ENCODE measurements around the gene NDN.
"Not testable (repeated sequence)": the region's sequence is repeated elsewhere in the genome, so short reads cannot be mapped to it uniquely, and the experiment has no call there.

NDN gene, protein sequence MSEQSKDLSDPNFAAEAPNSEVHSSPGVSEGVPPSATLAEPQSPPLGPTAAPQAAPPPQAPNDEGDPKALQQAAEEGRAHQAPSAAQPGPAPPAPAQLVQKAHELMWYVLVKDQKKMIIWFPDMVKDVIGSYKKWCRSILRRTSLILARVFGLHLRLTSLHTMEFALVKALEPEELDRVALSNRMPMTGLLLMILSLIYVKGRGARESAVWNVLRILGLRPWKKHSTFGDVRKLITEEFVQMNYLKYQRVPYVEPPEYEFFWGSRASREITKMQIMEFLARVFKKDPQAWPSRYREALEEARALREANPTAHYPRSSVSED

DNA sequence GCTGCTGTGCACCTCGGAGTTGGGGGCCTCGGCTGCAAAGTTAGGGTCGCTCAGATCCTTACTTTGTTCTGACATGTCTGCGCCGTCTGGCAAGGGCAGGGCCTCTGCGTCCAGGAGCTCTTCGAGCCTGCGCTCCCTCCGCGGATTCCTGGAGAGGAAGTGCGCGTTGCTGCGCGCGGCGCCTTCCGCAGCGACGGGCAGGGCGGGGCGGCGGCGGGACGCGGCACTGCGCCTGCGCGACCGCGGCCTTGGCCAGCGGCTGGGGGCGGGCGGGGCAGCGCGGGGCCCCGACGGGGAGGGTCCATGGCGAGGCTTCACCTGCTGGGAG, at the start of gene NDN:
Gene NDN, minus strand, starts transcription at position 163 of the 328 bp plus-strand sequence. Its CDS starts 88 bp downstream, at position 75.
- DNase-seq, result peak; percentile 80

GRCh38 chr15:23736033-23736673, 49.0 kb upstream of the NDN start:
- no peak for DNase-seq

GRCh38 chr15:23734862-23735261, 47.8 kb upstream of the NDN start:
- no peak for DNase-seq

- not testable (repeated sequence) for DNase-seq
These were observed 27.0 kb upstream of the NDN start for GRCh38 chr15:23713874-23714656.

- no peak for DNase-seq
These were observed 21.2 kb upstream of the NDN start for GRCh38 chr15:23708332-23708731.

- DNase-seq, result no peak
These were observed 8.2 kb upstream of the NDN start for GRCh38 chr15:23695282-23695681.

- DNase-seq, result no peak
These were observed 7.5 kb upstream of the NDN start for GRCh38 chr15:23694592-23694991.

- peak; percentile 66 for DNase-seq
These were observed 3.3 kb upstream of the NDN start for GRCh38 chr15:23690450-23690852.

- no peak for DNase-seq
These were observed 2.9 kb upstream of the NDN start for GRCh38 chr15:23690015-23690414.

GRCh38 chr15:23686466-23687142, 501 bp downstream of the NDN start:
- DNase-seq, result peak; percentile 55

GRCh38 chr15:23671481-23671880, 15.6 kb downstream of the NDN start:
- no peak for DNase-seq

DNA sequence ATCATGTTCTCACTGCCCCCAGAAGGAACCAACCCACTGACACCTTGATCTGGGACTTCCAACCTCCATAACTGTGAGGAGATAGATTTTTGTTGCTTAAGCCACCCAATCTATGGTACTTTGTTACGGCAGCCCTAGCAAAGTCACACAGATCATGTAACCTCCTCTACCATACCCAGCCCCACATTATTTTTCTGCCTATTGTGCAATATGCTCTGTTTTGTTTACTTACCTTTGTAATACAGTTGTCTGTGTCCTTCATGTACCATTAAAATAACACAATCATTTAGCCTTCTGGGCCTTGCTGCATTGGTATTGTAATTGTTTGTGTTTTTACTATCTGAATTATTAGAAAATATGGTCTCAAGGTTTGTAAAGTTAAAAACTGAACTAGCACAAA, 16.1 kb downstream of the NDN start:
- DNase-seq, result no peak

DNA sequence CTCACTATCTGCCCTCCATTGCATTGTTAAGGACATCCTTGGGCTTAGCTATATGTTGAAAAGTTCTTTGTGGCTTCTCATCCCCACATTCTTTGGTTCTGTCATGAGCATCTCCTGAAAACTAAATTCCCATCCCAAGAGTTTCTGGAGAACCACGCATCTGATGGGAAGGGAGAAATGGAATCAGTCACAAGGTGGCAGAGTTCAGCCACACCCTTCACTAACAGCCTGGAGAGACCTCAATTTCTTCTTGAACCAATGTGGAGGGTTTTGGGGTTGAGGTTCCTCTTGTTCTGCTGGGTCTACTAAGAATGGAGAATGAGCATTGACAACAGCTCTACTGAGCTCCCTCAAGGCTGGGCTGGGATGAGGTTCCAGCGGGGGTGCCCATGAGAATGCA, 23.9 kb downstream of the NDN start:
- DNase-seq, result no peak

DNA sequence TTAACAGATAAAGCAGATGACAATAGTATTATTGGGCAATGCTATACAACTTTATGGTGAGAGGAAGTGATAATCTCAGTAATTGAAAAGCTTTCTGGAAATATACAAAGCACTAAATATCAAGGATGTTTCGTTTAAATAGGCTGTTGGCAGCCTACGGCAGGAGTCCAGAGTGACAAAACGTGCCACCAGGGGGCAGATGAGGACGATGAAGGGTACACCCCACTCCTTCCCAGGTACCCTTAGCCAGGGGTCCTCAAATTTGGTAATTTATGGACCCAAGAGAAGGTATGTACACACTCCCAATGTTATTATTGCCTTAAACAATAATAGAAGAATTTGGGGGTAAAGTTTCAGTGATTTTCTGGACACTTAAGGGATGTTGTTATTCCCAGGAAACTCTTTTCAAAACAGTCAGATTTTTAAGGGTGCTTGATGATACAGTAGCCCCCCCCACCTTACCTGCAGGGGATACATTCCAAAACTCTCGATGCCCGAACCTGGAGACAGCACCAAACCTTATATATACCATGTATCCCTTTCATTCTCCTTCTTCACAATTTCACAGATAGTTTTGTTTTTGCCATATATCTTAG, 38.1 kb downstream of the NDN start:
- DNase-seq, result no peak

DNA sequence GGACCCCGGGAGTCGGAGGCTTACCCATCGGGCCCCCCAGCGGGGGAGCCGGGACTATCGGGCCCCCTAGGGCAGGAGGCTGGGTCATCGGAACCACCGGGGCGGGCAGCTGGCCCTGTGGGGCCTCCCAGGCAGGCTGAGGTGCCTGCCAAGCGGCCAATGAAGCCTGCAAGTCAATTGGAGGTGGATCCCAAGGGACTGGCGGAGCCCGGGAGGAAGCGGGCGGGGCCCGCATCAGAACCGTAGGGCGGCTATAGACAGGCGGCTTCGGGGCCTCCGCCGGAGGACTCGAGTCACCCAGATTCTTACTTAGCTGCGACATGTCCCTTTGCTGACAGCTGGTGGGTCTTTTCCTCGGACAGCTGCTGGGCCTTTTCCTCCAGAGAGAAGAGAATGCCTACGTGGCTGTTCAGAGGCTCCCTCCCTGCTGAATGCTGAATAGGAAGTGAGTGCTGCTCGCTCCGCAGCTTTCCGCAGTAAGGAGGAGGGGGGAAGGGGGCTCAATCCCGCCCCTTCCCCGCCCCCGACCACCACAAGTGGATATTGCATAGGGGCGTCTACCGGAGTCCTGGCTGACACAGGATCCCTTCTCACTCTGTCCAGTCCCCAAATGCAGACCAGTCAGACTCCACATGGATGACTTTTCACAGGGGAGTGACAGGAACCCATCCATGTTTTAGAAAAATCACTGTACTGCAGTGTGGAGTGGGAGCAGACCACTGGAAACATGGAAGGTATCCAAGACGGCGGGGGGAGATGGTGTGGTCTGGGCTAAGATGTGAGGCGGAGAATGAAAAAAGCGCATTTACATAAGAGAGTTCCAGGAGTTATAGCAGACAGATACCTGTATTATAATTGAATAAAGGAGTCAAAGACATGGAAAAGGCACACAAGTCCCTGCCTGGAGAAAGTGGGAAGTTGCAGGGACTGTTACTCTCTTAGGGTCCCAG, 39.4 kb downstream of the NDN start, which contains the start of gene MAGEL2:
Gene MAGEL2, minus strand, starts transcription at position 447 of the 950 bp plus-strand sequence. Its CDS starts 125 bp downstream, at position 322.
- DNase-seq, result peak; percentile 73

GRCh38 chr15:23647001-23647295, 40.2 kb downstream of the NDN start:
- no peak for DNase-seq

DNA sequence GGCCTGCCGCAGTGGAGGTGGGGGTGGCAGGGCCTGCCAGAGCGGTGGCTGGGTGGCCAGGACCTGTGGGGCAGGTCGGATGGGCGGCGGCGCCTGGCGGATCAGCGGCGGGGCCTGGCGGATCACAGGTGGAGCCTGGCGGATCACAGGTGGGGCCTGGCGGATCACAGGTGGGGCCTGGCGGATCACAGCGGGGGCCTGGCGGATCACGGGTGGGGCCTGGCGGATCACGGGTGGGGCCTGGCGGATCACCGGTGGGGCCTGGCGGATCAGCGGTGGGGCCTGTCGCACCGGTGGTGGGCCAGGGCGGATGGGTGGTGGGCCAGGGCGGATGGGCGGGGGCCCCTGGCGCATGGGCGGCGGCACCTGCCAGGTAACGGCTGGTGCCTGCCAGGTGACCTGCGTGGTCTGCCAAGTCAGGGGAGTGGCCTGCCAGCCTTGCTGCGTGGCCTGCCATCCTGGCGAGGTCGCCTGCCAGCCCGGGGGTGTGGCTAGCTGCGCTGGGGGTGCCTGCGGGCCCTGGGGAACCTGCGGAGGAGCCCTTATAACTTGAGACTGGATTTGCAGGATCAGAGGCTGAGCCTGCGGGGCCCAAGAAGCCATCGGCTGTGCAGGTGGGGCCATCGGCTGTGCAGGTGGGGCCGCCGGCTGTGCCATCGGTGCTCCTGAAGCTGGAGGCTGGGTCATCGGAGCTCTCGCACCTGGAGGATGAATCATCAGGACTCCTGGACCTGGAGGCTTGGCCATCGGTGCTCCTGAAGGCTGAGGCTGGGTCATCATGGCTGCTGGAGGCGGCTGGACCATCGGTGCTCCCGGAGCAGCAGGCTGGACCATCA, 40.7 kb downstream of the NDN start:
- DNase-seq, result peak; percentile 56

- DNase-seq, result peak; percentile 60
These were observed 41.5 kb downstream of the NDN start for GRCh38 chr15:23645371-23646164.

GRCh38 chr15:23644829-23645228, 42.3 kb downstream of the NDN start:
- DNase-seq, result no peak

All from islet precursor cell (in vitro differentiated cells).